ENCODE results near the gene ZNF177.
"Not testable (repeated sequence)": the region's sequence is repeated elsewhere in the genome, so short reads cannot be mapped to it uniquely, and the experiment has no call there.

The ZNF177 gene

GRCh38 chr19:9362905-9363304 lies at the start of gene ZNF177:
Gene ZNF177 (plus strand): TSS chr19:9363013. CDS start chr19:9378312, 15,299 bp downstream.
- no peak for DNase-seq

- DNase-seq = no peak
Measured at GRCh38 chr19:9313756-9314155, 49.1 kb upstream of the ZNF177 start.

GRCh38 chr19:9321338-9321737 lies 41.5 kb upstream of the ZNF177 start:
- no peak for DNase-seq

GRCh38 chr19:9321756-9322155 lies 41.1 kb upstream of the ZNF177 start:
- DNase-seq = not testable (repeated sequence)

GRCh38 chr19:9322201-9322600 lies 40.6 kb upstream of the ZNF177 start:
- not testable (repeated sequence) for DNase-seq

GRCh38 chr19:9323557-9323918 lies 39.3 kb upstream of the ZNF177 start:
- peak; percentile 77 for DNase-seq

GRCh38 chr19:9323919-9324583 lies 38.8 kb upstream of the ZNF177 start, which contains the start of gene ZNF559:
Gene ZNF559 (plus strand): TSS chr19:9324179. CDS start chr19:9338550, 14,371 bp downstream.
- DNase-seq = peak; percentile 97

- no peak for DNase-seq
Measured at GRCh38 chr19:9324584-9324962, 38.2 kb upstream of the ZNF177 start.

- DNase-seq = no peak
Measured at GRCh38 chr19:9329999-9330398, 32.8 kb upstream of the ZNF177 start.

GRCh38 chr19:9342610-9343304 lies 20.1 kb upstream of the ZNF177 start:
- DNase-seq = no peak

- no peak for DNase-seq
Measured at GRCh38 chr19:9345005-9345404, 17.8 kb upstream of the ZNF177 start.

- DNase-seq = no peak
Measured at GRCh38 chr19:9348253-9348652, 14.6 kb upstream of the ZNF177 start.

- DNase-seq = no peak
Measured at GRCh38 chr19:9348671-9349070, 14.1 kb upstream of the ZNF177 start.

GRCh38 chr19:9352505-9352904 lies 10.3 kb upstream of the ZNF177 start:
- no peak for DNase-seq

- no peak for DNase-seq
Measured at GRCh38 chr19:9353011-9353410, 9.8 kb upstream of the ZNF177 start.

GRCh38 chr19:9354651-9355050 lies 8.2 kb upstream of the ZNF177 start:
- DNase-seq = no peak

- DNase-seq = no peak
Measured at GRCh38 chr19:9370738-9371619, 8.2 kb downstream of the ZNF177 start.

- DNase-seq = no peak
Measured at GRCh38 chr19:9381361-9381785, 18.6 kb downstream of the ZNF177 start.

- DNase-seq = peak; percentile 39
Measured at GRCh38 chr19:9406798-9407352, 44.1 kb downstream of the ZNF177 start.

- DNase-seq = no peak
Measured at GRCh38 chr19:9407827-9408226, 45.0 kb downstream of the ZNF177 start.

GRCh38 chr19:9413240-9413954 lies 50.6 kb downstream of the ZNF177 start:
- DNase-seq = no peak

GRCh38 chr19:9427941-9428340 lies 65.1 kb downstream of the ZNF177 start:
- DNase-seq = no peak

GRCh38 chr19:9430444-9430843 lies 67.6 kb downstream of the ZNF177 start:
- no peak for DNase-seq

Measured in CD4-positive, alpha-beta T cell treated with Interleukin-10 for 1 hour (primary cell).